Activated CD8-positive, alpha-beta memory T cell treated with anti-CD3 and anti-CD28 coated beads for 36 hours (primary cell): ENCODE data around the gene LKAAEAR1. TPM values are rescaled to one million over a fixed set of nuclear protein-coding genes. Genes with fewer than 3 reads are reported as not detected.

ENCODE experiments used
- CTCF ChIA-PET: fragments of 350-600 bp; sonication (Branson Sonifier 250); formaldehyde crosslinking; loops from one replicate; lab custom pipeline; 2021; ENCODE audit warnings: antibody characterized with exemption; lab: Charles Lee
- POLR2A ChIA-PET: fragments of 350-600 bp; sonication (Branson Sonifier 250); formaldehyde crosslinking; loops from one replicate; lab custom pipeline; 2021; ENCODE audit warnings: antibody characterized with exemption; lab: Charles Lee
- total RNA-seq, 2 experiments: library from RNA; stranded (reverse); gene quantifications; one replicate each; pipeline ENCODE4 v1.2.3, GENCODE V29; 2021

LKAAEAR1 gene
- total RNA-seq, 2 experiments from 2014 or later = 0.42 TPM; not detected in 1

DNA sequence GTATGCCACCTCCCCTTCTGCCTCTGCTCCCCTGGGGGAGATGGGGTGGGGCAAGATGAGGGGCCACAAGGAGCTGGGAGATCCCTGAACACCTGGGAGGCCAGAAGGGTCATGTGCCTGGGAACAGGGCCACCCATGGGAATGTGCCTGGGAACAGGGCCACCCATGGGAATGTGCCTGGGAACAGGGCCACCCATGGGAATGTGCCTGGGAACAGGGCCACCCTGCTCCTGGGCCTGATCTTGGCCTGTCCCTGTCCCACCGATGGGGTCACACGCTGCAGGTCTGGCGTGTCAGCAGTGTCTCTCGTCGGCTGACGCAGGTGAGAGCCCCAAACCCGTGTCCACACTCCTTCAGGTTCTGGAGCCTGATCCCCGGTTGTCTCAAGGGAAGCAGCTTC is 9.2 kb downstream of the LKAAEAR1 start:
- POLR2A ChIA-PET = no interaction called here

DNA sequence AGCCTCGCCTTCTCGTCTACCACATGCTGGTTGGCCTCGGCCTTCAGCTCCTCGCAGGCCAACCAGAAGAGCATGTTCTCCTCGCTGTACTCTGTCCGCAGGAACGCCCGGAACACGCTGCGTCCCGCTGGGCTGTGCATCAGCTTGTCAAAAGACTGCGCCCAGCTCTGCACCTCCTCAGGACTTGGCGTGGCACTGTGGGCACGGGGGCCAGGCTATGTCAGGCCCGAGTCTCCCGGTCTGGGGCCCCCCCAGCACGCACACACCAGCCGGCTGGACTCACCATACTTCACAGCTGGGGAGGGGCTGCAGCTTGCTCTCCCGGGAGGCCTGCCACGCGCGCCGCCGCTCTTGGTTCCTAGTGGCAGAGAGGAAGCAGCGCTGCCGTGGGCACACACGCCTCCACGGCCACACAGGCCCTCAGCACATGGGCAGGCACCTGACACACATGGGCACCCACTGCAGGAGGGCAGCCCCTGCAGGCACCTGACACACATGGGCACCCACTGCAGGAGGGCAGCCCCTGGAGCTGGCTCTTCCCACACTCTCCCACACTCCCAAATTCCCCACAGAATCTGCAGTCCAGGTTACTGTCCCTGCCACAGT is 9.9 kb downstream of the LKAAEAR1 start:
- ChIA-PET POLR2A (no interaction called here), CTCF (no interaction called here)

More for the DNA sequence above, 9.2 kb downstream of the LKAAEAR1 start:
- CTCF ChIA-PET = interaction anchor here (1.2 to 2.0 kb wide), 3 partner anchors 9 to 36 kb away, joined by 3 to 10 read pairs (median 5); no protein-coding TSS in a partner anchor

DNA sequence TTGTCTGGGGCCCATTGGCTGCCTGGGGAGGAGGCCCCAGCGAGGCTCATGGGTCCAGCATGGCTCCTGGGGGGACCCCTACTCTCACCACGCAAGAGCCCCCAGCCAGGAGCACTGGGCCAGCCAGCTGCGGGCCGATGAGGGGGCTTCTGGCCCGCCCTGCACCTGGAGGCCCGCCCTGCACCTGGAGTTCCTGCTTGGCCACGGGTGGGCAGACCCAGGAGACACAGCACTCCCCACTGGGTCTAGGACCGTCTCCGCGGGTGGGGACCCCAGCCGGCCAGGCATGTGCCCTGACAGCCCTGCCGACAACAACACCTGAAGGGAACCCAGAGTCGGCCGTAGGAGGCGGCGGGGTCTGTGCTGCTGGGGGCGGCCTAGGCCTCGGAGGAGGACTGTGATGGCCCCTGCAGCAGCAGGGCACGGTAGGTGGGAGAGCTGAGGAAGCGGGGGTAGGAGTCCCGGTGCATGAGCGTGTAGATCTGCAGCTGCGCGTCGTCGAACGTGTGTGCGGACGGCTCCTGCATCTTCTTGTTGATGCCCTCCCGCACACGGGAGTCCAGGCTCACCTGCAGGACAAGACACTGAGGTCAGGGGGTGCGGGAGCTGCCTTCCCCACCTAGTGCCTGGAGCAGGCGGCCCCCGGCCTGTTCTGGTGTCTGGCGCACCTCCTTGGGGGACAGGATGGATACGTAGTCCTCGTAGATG is 10.6 kb downstream of the LKAAEAR1 start:
- CTCF ChIA-PET = no interaction called here
- POLR2A ChIA-PET = no interaction called here

DNA sequence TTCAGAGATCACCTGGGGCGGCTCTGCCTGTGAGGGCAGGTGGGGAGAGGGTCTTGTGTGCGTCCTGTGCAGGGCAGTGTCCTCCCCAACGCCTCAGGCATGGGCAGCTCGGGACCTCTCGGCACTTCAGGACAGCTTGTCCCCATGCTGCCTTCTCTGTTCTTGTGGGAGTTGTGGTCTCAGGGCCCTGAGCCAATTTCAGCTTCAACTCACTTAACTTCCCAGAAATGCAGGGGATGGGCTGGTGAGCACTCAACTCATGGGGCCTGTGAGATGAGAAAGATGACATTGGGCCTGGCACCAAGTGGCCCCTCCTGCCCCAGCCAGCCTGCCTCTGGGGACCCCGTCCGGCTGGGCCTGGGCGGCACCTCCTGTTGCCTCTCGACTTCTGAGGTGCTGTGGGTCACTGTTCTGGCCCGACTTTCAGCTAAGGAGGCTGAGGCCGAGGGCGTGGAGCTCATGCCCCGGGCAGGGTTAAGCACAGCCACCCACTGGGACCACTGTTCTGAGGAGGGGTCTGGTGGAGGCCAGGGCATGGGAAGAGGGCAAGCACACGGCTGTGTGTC is 11.6 kb downstream of the LKAAEAR1 start:
- ChIA-PET CTCF (interaction anchor here (1.7 kb wide), 1 partner anchor 99 kb away, joined by 3 read pairs; no protein-coding TSS in a partner anchor), POLR2A (no interaction called here)

DNA sequence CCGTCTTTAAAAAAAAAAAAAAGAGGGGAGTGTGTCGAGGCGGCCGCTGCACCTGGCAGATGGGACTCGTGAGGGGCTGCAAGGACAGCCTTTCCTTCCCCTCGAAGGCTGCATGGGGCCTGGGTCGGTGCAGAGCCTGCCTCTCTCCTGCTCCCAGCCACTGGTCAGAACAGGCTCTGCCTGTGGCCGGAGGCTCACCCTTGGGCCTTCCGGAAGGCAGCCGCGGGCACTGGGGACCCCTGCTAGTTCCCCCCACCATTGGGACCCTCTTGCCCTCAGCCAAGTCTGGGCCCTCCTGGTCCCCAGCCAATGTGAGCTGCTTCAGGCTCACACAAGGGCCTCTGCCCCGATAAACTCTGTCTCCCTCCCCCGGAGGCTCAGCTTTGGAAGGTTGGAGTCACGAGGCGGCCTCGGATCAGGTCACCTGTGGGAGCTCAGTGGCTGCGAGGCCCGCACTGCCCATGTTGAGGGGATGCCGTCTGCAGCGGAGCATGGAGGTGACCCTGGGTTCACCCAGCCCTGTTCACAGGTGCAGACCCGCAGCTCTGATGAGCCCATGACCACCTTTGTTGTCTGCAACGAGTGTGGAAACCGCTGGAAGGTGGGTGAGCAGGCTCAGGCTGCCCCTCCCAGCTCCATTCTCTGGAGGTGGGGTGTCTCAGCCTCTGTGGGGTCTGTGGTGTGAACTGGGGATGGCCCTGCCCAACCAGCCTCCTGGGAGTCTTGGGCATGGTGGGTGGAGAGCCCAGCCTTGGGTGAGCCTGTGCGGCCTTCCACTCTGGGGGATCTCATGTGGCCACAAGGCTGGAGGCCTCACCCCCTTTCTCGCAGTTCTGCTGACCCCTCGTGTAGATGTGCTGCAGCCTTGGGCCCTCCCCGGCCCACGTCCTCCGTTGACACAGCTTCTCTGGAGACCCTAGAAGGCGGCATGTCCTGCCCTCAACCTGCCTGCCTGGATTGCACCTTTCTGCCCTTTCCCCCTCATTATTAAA is 12.6 kb downstream of the LKAAEAR1 start:
- POLR2A ChIA-PET = no interaction called here
- CTCF ChIA-PET = interaction anchor here (1.7 kb wide), 1 partner anchor 98 kb away, joined by 3 read pairs; no protein-coding TSS in a partner anchor

DNA sequence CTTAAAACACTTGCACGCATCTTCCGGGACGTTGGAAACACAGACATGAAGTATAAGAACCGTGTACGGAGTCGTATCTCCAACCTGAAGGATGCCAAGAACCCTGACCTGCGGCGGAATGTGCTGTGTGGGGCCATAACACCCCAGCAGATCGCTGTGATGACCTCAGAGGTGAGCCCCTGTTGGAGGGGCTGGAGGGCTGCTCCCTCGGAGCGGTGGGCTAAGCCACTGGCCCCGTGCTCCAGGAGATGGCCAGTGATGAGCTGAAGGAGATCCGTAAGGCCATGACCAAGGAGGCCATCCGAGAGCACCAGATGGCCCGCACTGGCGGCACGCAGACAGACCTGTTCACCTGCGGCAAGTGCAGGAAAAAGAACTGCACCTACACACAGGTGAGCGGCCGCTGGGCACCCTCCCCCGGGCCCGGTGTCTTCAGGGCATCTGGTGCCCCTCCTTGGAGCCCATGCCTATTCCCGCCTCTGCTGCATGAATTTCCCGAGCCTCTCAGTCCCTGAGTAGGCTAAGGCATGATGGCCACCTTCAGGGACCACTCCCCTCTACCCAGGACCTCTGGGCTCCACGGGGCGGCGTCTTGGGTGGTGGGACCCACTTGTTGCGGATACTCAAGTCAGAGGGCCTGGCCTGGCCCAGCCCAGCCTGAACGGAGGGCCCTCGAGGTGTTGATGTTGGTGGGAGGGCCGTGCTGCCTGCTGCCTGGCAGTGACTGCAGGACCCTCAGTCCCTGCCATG is 13.8 kb downstream of the LKAAEAR1 start:
- CTCF ChIA-PET = interaction anchor here (1.0 to 3.1 kb wide), 4 partner anchors 8 to 94 kb away, joined by 3 to 12 read pairs (median 6); partner anchors contain the start of gene RGS19
- POLR2A ChIA-PET = no interaction called here

DNA sequence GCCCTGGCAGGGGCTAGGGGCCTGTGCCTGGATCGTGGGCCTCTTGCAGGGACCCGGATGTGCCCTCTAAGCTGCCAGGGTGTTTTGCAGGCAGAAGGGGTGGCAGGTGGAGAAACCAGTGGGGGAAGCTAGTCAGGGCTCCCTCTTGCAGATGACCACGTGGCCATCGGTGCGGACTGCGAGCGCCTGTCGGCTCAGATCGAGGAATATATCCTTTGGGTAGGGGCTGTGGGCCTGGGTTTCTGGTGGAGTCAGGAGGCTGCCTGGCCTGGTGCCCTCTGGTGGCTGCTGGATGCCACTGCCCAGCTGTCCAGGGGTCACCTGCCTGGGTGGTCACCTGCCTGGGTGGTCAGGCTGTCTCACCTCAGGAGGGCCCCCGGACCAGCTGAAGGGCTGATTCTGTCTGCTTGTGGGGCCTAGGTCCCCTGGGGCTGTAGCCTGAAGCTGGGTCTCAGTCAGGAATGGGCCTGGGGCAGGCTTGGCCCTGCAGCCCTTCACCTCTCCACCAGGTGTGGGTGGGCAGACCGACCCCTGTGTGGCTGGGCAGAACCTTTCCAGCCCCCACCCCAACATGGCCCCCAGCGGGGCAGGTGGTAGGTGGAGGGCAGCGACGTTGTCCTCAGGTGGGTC is 14.5 kb downstream of the LKAAEAR1 start:
- CTCF ChIA-PET = interaction anchor here (0.7 to 3.1 kb wide), 5 partner anchors 9 to 93 kb away, joined by 3 to 12 read pairs (median 5); partner anchors contain the start of gene RGS19
- POLR2A ChIA-PET = interaction anchor here (1.3 kb wide), 1 partner anchor 10 kb away, joined by 3 read pairs; the partner anchor contains the start of genes OPRL1 and RGS19

DNA sequence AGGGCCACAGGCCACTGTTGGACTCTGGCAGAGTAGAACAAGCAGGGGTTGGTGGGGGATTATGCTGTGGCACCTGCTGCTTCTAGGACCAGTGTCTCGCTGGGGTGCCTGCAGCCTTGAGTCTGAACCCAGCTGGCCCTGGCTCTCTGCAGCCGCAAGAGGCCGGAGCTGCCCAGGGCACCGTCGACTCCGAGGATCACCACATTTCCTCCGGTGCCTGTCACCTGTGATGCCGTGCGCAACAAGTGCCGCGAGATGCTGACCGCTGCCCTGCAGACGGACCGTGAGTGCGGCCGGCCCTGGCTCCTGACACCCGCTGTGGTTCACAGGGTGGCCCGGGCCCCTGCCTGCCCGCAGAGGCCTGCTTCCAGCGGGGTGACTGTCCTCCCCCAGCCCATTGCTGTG is 15.0 kb downstream of the LKAAEAR1 start:
- POLR2A ChIA-PET = interaction anchor here (1.3 kb wide), 1 partner anchor 10 kb away, joined by 3 read pairs; the partner anchor contains the start of genes OPRL1 and RGS19

DNA sequence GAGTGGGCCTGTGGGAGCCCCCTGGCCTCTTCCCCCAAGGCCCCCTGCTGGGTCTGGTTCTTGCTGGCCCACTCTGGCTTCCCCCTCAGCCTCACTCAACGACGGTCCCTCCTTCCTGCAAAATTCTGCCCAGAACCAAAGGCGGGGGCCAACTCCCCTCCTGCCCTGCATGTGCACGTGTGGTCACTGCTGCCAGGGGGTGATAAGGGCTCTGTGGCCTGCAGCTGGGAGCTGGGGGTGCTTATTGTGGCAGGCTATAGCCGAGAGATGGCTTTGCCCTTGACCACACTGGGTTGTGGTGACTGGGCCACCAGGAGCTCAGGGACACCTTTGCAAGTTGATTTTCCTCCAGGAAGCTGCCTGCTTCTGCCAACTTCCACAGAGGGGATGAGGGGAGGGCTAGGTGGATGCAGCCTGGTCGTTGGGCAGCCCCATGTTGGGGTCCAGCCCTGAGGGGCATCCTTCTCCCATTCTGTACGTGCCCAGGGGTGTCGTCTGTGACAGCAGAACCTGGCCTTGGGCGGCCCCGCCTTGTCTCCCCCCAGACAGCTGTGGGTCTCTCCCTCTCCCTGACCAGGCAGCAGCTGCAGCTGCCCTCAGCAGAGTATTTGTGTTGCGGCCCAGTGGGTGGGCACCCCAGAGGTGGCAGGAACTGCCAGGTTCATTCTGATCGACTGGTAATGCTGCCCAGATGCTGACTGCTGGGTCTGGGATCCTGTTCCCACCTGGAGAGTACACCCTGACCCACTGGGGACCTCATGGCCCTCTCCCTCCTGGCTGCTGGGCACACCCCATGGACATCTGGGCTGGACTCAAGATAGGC is 15.6 kb downstream of the LKAAEAR1 start:
- CTCF ChIA-PET = interaction anchor here (1.4 to 3.1 kb wide), 3 partner anchors 10 to 31 kb away, joined by 5 to 12 read pairs (median 6); partner anchors contain the start of gene RGS19
- POLR2A ChIA-PET = interaction anchor here (1.3 kb wide), 1 partner anchor 11 kb away, joined by 3 read pairs; the partner anchor contains the start of genes OPRL1 and RGS19

More for the DNA sequence above, 15.0 kb downstream of the LKAAEAR1 start:
- CTCF ChIA-PET = interaction anchor here (0.7 to 3.1 kb wide), 5 partner anchors 10 to 92 kb away, joined by 3 to 12 read pairs (median 5); partner anchors contain the start of gene RGS19

DNA sequence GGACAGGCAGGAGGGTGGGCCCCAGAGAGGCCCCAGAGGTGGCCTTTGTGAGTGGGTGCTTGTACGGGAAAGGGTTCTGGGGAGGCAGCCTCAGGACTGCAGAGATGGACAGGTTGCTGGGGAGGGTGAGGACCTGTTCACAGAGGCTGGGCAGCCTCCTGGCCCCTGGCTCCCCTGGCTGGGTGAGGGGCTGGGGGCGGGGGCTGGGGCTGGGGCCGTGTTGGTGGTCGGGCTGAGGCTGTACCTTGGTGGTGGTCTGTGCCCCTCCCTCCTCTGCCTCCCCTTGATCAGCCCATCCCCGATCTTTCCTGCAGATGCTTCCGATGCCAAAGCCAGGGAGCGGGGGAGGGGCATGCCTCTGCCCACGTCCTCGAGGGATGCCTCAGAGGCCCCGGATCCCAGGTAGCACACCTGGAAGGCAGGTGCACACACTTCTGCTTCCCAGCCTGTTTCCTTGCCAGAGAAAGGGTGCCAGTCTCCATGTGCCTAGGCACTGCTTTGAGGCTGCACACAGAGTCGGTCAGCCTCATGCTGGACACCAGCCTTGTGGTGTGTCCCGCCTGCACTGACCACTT is 16.4 kb downstream of the LKAAEAR1 start:
- ChIA-PET CTCF (interaction anchor here (3.1 kb wide), 1 partner anchor 15 kb away, joined by 12 read pairs; no protein-coding TSS in a partner anchor), POLR2A (no interaction called here)

DNA sequence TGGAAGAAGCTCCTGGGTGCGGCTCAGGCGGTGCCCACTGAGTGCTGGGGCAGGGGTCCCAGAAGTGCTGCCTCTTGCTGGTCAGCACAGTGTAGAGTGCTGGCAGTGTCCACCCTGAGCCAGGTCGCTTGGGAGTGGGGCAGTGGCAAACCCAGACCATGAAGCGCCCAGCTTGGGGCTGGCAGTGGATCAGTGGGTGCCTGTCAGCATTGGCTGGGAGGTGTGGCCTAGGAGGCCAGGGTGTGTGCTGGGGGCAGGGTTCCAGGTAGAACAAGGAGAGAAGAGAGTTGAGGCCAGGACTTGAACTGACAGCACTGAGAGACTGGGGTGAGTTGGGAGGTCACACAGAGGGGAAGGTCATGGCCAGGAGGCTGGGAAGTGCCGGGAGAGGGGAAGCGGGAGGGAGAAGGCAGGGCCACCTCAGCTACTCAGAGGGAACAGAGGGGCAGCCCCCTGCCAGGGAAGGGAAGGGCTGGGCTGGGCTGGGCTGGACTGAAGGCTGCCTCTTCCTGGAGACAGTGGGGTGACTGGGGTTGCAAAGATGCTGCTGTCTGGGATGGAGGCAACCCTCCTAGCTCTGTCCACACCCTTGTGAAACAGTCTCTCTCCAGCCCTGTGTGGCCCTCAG is 17.1 kb downstream of the LKAAEAR1 start:
- ChIA-PET POLR2A (interaction anchor here (1.9 kb wide), 1 partner anchor 10 kb away, joined by 5 read pairs; no protein-coding TSS in a partner anchor), CTCF (interaction anchor here (0.7 to 1.1 kb wide), 3 partner anchors 11 to 53 kb away, joined by 3 to 5 read pairs (median 3); no protein-coding TSS in a partner anchor)

DNA sequence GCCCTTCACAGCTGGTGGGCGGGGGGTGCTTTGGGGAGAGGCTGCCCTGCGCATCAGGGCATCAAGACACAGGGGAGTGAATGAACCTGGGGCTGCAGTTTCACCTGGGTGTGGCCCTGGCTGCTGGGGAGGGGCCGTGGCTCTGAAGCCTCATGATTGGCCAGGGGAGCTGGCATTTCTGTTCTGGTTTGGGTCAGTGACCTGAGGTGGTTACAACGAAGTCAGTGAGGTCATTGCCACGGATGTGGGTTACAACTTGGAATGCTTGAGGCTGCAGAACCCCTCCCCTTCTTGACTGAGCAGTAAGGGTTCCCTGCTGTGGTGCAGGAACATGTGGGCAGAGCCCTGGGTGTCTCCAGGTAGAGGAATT is 18.2 kb downstream of the LKAAEAR1 start:
- POLR2A ChIA-PET = interaction anchor here (0.5 to 1.9 kb wide), 2 partner anchors 11 to 460 kb away, joined by 3 to 5 read pairs; no protein-coding TSS in a partner anchor
- CTCF ChIA-PET = interaction anchor here (1.0 to 1.7 kb wide), 2 partner anchors 10 to 86 kb away, joined by 3 to 5 read pairs; no protein-coding TSS in a partner anchor

DNA sequence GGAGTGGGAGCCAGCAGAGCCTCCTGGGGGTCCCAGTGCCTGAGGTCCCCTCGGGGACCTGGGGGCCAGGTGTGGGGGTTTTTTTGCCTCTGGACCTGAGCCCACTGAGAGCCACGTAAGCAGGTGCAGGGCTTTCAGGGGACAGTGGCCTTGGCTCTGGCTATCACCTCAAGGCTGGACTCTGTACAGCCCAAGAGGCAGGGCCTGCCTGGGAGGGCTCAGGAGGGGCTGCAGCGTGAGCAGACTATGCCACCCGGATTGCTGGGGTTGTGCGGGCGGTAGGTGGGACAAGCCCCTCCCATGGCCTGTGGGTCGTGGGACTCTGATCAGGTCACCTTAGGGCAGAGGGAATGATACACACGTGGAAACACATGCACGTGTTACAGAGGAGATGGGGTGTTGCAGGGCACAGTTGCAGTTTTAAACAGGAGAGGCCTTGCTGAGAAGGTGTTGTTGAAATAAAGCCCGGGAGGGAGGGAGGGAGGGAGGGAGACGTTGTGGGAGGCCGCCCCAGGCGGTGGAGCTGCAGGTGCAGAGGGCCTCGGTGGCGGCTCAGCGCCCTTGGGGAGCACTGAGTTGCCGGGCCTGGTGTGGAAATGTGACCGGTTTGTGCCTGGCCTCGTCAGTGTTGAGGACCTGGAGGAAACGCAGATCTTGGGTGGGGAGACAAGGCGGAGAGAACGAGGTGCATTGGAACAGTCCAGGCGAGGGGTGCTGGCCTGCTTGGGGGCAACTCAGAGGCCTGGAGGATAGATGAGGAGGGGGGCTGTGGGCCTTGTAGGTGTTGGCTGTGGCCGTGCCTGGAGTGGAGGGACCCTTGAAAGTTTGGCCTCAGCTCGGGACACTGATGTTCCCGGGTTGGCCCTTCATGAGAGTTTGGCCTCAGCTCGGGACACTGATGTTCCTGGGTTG is 18.9 kb downstream of the LKAAEAR1 start:
- ChIA-PET CTCF (interaction anchor here (1.0 to 1.8 kb wide), 3 partner anchors 10 to 85 kb away, joined by 3 to 9 read pairs (median 5); no protein-coding TSS in a partner anchor), POLR2A (interaction anchor here (0.5 to 1.9 kb wide), 3 partner anchors 12 to 460 kb away, joined by 3 to 5 read pairs (median 3); no protein-coding TSS in a partner anchor)

DNA sequence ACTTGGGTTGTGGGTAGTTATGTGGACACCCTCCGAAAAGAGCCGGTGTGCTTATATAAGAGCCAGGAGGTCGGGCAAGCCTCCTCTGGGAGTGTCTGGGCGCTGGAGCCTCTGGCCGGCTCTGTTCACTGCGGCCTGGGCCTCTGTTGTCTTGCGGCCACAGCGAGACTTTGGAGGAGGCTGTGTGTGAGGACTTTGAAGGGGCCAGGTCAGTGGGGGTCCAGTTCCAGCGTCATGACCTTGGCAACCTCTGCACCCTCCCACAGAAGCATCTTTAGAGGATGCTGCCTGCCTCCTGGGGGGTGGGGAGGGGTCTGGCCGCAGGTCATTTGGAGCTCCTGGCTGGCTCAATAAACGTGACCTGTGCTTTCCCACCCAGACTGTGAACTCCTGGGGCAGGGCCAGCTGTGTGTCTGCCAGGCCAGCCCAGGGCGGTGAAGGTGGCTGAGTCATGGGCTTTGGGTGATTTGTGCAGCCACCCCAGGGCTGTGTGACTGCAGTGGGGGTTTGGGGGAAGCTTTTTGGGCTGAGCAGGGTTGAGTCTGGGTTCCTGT is 20.0 kb downstream of the LKAAEAR1 start:
- CTCF ChIA-PET = interaction anchor here (1.1 to 1.8 kb wide), 2 partner anchors 26 to 83 kb away, joined by 3 to 9 read pairs; partner anchors contain the start of gene PRPF6
- POLR2A ChIA-PET = no interaction called here
